Activated CD4-positive, CD25-positive, alpha-beta regulatory T cell treated with anti-CD3 and anti-CD28 coated beads, Interleukin-2, amount 50 U/mL, for 72 hours (primary cell): ENCODE data around the gene UBASH3A.

Experiments
- DNase-seq: peaks from one replicate; pipeline ENCODE4 v3.0.0; 2021

The UBASH3A gene

DNA sequence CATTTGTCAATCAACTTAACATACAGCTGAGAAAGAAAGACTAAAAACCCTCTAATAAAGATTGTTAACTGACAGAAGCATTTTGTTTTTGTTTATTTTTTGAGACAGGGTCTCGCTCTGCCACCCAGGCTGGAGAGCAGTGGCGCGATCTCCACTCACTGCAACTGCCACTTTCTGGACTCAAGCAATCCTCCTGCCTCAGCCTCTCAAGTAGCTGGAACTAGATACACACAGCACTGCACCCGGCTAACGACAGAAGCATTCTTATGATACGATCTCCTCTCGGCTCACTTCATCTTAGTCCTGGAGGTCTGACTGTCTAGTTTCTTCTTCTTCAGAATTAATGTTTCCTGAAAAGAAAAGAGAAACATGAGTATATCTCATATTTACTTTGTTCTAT lies 68.8 kb downstream of the UBASH3A start:
- DNase-seq = no peak

DNA sequence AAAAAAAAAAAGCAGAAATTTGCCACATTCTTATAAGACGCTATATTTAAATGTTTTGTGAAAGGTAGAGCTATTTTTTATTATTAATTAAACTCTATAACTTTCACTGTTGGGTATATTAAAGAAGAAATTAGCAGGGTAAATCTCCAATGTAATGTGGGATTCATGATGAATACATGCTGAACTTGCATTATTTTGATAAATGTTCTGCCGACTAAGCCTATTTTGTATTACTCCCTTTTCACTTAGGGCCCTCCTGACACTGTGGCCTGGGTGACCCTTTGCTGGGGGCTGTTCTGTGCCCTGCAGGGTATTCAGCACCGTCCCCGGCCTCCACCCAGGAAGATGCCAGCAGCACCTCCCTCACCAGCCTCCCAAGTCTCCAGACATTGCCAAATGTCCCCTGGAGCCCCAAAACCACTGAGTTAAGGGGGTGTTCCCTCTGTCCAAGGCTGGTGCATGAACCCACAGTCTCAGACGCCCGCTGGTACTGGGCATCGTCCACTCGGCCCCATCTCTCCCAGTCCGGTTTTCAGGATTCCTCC lies 69.9 kb downstream of the UBASH3A start:
- no peak for DNase-seq

DNA sequence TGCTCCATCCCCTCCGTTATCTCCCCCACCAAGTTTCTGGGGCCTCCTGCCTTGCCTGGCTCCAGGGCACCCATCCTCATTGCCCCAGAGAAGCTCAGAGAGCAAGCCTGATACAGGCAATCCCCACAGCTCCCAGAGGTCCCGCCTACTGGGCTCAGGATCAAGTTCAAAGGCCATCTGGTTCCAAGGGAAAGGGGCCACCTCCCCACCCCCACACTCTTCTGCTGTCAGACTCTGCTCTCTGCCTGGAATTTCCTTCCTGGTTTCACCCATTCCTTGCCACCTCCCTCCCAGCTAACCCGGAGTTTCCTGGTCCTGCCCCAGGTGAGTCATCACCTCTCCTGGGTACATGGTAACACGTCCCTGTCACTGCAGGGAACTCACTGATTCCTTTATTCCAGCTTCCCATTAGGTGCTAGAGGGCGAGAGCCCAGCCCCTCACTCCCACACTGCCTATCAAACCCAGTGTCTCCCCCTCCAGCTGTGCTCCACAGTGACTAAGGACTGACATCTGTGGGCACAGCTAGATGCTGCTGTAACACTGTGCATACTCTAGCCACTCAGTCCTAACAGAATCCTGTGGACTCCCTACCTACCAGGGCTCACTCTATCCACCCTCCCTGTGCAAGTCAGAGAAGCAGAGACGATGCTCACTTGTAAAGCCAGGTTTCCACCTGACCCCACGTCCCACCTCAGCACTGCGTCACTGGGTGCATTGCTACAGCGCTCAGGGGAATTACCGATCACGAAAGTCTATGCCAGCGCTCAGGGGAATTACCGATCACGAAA lies 70.5 kb downstream of the UBASH3A start:
- no peak for DNase-seq

DNA sequence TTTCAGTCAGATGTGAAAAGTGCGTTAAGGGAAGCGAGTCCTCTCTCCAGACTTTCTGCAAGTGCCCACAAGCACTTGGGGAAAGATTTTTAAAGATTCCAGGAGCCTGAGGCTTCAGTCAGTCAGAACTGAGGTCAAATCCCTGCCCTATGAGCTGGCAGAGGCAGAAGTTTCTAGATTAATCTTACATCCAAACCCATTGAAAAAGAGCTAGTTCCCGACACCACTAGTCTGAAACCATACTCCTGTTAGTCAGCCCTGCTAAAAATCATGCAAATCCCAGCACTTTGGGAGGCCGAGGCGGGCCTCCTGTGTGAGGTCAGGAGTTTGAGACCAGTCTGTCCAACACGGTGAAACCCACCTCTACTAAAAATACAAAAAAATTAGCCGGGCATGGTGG lies 71.3 kb downstream of the UBASH3A start:
- no peak for DNase-seq

DNA sequence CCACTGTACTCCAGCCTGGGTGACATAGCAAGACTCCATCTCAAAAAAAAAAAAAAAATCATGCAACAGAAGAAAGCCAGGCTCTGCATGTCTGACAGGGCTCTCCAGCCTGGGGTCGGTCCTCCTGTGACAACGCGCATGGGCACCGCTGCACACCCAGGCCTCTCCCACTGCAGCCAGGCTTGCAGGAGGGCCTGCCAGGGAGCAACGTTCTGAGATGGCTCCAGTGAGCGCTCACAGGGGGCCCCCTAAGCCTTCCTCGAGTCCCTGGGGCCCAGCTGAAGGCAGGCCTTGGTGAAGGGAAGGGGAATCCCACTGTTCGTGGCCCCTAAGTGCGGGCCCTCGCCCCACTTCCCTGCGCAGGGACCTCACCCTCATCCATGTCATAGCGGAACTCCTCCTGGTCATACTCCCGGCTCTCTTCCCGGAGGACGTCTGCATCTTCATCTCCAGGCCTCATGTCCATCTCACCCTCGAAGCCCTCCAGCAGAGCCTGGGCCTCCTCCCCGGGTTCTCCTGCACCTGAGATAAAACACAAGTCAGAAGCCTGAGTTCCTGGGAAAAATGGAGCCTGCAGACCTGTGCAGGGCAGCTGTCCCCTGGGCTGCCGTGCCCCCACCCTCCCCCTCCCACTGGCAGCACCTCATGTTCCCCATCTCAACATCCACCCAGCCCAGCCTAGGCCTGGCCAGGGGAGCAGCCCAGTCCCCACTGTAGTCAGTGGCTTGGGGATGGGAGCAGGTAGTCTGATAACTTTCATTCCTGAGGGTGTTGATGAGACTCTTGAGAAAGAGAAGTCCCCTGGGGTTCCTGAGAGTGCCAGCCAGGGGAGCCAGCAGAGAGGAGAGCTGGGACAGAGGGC lies 72.1 kb downstream of the UBASH3A start:
- no peak for DNase-seq

DNA sequence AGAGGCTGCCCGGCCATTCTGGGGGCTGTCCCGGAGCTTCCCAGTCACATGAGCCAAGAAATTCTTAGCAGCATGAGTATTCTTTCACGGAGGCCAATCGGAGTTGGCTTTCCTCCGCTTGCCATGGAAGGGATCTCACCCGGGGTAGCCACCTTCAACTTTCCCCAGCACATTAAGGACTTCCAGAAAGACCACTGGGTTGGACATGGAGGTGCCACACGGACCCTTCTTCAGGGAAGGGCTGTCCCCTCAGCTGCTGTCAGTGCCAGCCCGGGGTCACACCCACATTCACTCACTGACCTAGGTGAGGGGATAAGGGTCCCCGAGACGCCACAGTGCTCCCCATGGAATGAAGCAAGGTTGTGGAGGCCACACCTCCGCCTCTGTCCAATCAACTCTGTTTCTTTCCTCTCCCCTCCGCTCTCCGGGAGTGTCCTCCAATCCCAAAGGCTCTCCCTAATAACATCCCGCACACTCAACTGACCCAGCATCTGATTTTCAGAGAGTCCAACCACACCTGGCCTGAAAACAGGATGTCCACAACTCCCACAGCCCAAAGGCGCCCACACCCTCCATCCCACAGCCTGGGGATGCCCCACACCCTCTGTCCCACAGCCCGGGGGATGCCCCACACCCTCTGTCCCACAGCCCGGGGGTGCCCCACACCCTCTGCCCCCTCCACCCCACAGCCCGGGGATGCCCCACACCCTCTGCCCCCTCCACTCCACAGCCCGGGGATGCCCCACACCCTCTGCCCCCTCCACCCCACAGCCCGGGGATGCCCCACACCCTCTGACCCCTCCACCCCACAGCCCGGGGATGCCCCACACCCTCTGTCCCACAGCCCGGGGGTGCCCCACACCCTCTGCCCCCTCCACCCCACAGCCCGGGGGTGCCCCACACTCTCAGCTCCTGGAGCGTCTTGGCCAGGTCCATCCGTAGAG lies 73.0 kb downstream of the UBASH3A start:
- no peak for DNase-seq

GRCh38 chr21:42478504-42478903 lies 74.8 kb downstream of the UBASH3A start:
- no peak for DNase-seq

- DNase-seq = no peak
Measured at GRCh38 chr21:42479582-42479981, 75.9 kb downstream of the UBASH3A start.

DNA sequence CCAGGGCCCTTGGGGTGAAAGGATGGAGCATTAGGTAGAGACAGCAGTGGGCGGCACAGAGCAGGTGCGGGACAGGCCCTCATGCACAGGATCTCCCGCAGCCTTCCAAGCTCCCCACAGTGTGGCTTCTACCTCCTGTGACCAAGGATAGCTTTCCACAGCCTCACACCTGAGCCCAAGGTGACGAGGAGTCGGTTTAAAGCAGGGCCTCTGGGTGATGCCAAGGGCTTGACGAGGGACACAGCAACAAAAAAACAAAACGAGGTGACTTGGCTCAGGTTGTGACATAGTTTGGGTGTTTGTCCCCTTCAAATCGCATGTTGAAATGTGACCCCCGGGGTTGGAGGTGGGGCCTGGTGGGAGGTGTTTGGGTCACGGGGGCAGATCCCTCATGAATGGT lies 77.0 kb downstream of the UBASH3A start:
- DNase-seq = no peak

DNA sequence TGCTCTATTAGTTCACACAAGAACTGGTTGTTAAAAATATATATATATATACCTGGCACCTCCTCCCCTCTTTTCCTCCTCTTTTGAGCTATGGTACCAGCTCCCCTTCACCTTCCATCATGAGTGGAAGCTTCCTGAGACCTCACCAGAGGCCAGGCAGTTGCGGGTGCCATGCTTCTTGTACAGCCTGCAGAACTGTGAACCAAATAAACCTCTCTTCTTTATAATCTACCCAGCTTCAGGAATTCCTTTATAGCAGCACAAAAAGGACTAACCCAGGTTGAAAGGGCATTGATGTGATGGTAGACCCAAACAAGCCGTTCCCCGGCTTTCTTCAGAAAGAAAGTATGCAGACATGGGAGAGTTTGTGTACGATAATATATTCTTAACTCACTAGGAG lies 77.5 kb downstream of the UBASH3A start:
- DNase-seq = no peak

DNA sequence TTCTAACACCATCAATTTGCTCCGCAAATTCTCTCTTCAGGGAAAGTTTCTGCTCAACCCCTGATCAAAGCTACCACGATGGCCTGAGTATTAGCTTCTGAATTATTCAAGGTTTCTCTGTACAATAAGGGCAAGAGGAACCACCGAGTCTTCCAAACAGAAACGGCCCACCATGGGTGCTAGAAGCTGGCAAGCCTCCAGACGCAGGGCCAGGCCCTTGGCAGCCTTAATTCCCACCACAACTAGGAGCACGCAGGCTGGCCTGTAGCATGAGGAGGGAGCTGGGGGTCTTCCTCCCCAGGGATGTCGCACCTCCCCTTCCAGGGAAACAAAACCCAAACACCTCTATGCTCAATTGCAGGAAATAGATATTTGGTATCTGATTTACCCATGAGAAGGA lies 81.3 kb downstream of the UBASH3A start:
- no peak for DNase-seq

- no peak for DNase-seq
Measured at GRCh38 chr21:42486072-42486471, 82.4 kb downstream of the UBASH3A start.

GRCh38 chr21:42486531-42486930 lies 82.8 kb downstream of the UBASH3A start:
- no peak for DNase-seq

GRCh38 chr21:42489006-42489563 lies 85.4 kb downstream of the UBASH3A start:
- DNase-seq = no peak

DNA sequence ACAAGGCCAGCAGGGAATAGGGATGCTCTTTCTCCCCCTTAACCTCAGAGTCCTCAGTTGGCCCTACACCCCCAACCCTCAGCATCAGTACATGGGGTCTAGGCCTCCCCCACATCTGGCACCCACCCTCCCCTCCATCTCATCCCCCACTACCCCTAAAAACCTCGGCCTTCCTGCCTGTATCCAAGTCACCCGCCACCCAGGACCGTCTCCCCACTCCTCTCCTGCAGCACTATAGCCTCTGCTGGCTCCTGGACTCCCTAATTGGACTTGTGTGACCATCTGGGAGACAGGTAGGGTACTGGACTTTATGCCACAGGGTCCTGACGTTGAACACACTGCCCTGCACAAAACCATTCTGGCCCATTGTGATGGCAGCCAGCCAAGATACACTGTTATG lies 86.3 kb downstream of the UBASH3A start:
- DNase-seq = no peak

DNA sequence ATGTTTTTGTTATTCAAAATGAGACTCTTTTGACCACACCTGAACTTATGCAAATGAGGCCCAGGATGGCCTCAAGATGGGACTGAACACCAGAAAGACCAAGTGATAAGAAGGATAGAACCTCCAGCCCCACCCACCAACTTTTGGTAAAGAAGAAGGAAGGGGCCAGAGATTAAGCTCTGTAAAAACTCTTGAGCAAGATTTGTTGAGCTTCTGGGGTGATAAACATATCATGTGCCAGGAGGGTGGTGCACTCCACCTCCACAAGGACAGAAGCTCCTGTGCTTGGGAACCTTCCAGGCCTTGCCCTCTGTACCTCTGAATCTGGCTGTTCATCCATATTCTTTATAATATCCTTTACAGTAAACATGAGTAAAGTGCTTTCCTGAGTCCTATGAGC lies 87.0 kb downstream of the UBASH3A start:
- no peak for DNase-seq

DNA sequence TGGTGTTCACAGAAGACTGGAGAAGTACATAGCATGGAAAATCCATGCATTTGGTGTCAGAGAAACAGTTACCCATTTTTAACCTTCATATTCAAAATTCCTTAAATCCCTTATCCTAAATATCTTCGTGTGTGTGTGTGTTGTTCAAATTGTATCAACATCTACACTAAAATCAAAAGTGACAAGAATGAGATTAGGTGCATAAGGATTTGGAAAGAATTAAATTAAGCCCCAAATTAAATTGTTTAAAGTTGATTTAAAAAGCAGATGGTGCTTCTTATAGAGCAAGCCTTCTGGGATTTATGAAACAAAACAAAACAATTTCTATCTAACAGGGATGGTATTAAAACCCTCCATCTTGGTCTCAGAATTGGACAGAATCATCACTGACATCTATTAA lies 87.6 kb downstream of the UBASH3A start:
- no peak for DNase-seq

GRCh38 chr21:42492201-42492600 lies 88.5 kb downstream of the UBASH3A start:
- no peak for DNase-seq

DNA sequence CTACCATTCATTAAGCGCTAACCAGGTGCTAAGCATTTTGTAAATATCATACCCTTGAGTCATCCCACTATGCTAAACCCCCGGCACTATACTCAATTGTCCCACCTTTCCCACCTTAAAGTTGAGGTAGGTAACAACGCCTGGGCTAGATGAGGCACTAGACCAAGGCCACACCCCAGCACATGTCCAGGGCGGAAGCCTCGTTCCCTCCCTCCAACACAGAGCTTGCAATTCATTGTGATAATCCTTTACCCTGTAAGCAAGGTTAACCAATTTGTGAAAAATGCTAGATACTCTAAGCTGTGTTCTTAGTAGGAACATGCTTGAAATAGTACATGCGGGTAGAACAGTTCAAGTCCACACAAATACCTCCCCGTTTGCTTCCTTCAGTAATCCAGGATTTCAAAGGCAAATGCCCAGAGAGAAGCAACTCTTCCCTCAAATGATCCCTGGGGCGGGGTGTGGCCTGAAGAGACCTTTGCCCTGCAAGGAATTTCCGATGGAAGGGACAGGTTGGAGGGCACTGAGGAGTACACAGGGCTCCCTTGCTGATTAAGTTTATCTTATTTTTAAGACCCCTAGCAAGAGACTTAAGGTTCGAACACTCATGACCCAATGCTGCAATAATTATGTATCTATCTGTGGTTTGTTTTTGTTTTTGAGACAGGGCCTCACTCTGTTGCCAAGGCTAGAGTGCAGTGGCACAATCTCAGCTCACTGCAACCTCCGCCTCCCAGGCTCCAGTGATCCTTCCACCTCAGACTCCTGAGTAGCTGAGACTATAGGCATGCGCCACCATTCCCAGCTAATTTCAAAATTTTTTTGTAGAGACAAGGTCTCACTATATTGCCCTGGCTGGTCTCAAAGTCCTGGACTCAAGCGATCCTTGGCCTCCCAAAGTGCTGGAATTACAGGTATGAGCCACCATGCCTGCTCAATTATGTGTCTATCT lies 89.7 kb downstream of the UBASH3A start:
- DNase-seq = no peak

GRCh38 chr21:42495027-42495426 lies 91.3 kb downstream of the UBASH3A start:
- DNase-seq = no peak

GRCh38 chr21:42495765-42496119 lies 92.0 kb downstream of the UBASH3A start:
- no peak for DNase-seq
